Measurements from ENCODE around the gene SIPA1L3.

SIPA1L3 gene

GRCh38 chr19:38152461-38153379 lies 245.7 kb downstream of the SIPA1L3 start:
- H3K27me3 ChIP-seq (ENCODE audit: insufficient read depth, insufficient read length) = no peaks in the 10 kb centered on the region
- peaks cover 16% of the 10 kb centered on the region for H3K36me3 ChIP-seq (ENCODE audit: insufficient read depth, insufficient read length, low read length)
- TF ChIP-seq YY1 (IDR thresholded peaks at IDR 0.05; ENCODE audit: insufficient read depth, insufficient read length) (no peak), ZNF274 (IDR thresholded peaks at IDR 0.05; ENCODE audit: low read depth, low read length) (no peak), SUZ12 (IDR thresholded peaks at IDR 0.05; ENCODE audit: extremely low read depth, insufficient read depth, insufficient read length) (no peak)
- H3K4me1 ChIP-seq (ENCODE audit: insufficient read depth, insufficient read length) = no peaks in the 10 kb centered on the region
- no peak overlapping the region for H3K4me3 ChIP-seq (ENCODE audit: insufficient read length, low read depth)
- no peaks in the 10 kb centered on the region for H3K9me3 ChIP-seq (ENCODE audit: insufficient read depth, low read length)
- no peak overlapping the region for H3K9ac ChIP-seq (ENCODE audit: insufficient read length, low read depth)
- no peak for DNase-seq (ENCODE audit: low read depth, low spot score)

- Histone ChIP-seq H3K4me3 (ENCODE audit: insufficient read length, low read depth) (no peak overlapping the region), H3K4me1 (ENCODE audit: insufficient read depth, insufficient read length) (no peaks in the 10 kb centered on the region), H3K9ac (ENCODE audit: insufficient read length, low read depth) (no peak overlapping the region), H3K36me3 (ENCODE audit: insufficient read depth, insufficient read length, low read length) (peaks cover 25% of the 10 kb centered on the region), H3K27me3 (ENCODE audit: insufficient read depth, insufficient read length) (no peaks in the 10 kb centered on the region), H3K9me3 (ENCODE audit: insufficient read depth, low read length) (no peaks in the 10 kb centered on the region)
- no peak for DNase-seq (ENCODE audit: low read depth, low spot score)
- TF ChIP-seq ZNF274 (IDR thresholded peaks at IDR 0.05; ENCODE audit: low read depth, low read length) = no peak
- no peak for TF ChIP-seq SUZ12 (IDR thresholded peaks at IDR 0.05; ENCODE audit: extremely low read depth, insufficient read depth, insufficient read length)
- TF ChIP-seq YY1 (IDR thresholded peaks at IDR 0.05; ENCODE audit: insufficient read depth, insufficient read length) = no peak
Measured at GRCh38 chr19:38155453-38155852, 248.4 kb downstream of the SIPA1L3 start.

- DNase-seq (ENCODE audit: low read depth, low spot score) = no peak
- peaks cover 25% of the 10 kb centered on the region for H3K36me3 ChIP-seq (ENCODE audit: insufficient read depth, insufficient read length, low read length)
- H3K4me1 ChIP-seq (ENCODE audit: insufficient read depth, insufficient read length) = no peaks in the 10 kb centered on the region
- H3K9ac ChIP-seq (ENCODE audit: insufficient read length, low read depth) = no peak overlapping the region
- no peaks in the 10 kb centered on the region for H3K27me3 ChIP-seq (ENCODE audit: insufficient read depth, insufficient read length)
- H3K4me3 ChIP-seq (ENCODE audit: insufficient read length, low read depth) = no peak overlapping the region
- TF ChIP-seq SUZ12 (IDR thresholded peaks at IDR 0.05; ENCODE audit: extremely low read depth, insufficient read depth, insufficient read length) (no peak), YY1 (IDR thresholded peaks at IDR 0.05; ENCODE audit: insufficient read depth, insufficient read length) (no peak), ZNF274 (IDR thresholded peaks at IDR 0.05; ENCODE audit: low read depth, low read length) (no peak)
- H3K9me3 ChIP-seq (ENCODE audit: insufficient read depth, low read length) = peaks cover 11% of the 10 kb centered on the region; the same call in 1 of the 2 replicates
Measured at GRCh38 chr19:38158730-38159129, 251.7 kb downstream of the SIPA1L3 start.

- Histone ChIP-seq H3K9ac (ENCODE audit: insufficient read length, low read depth) (no peak overlapping the region), H3K4me1 (ENCODE audit: insufficient read depth, insufficient read length) (no peaks in the 10 kb centered on the region), H3K4me3 (ENCODE audit: insufficient read length, low read depth) (no peak overlapping the region), H3K9me3 (ENCODE audit: insufficient read depth, low read length) (peaks cover 11% of the 10 kb centered on the region; the same call in 1 of the 2 replicates), H3K27me3 (ENCODE audit: insufficient read depth, insufficient read length) (no peaks in the 10 kb centered on the region), H3K36me3 (ENCODE audit: insufficient read depth, insufficient read length, low read length) (peaks cover 33% of the 10 kb centered on the region)
- TF ChIP-seq YY1 (IDR thresholded peaks at IDR 0.05; ENCODE audit: insufficient read depth, insufficient read length) (no peak), SUZ12 (IDR thresholded peaks at IDR 0.05; ENCODE audit: extremely low read depth, insufficient read depth, insufficient read length) (no peak), ZNF274 (IDR thresholded peaks at IDR 0.05; ENCODE audit: low read depth, low read length) (no peak)
- no peak for DNase-seq (ENCODE audit: low read depth, low spot score)
Measured at GRCh38 chr19:38162094-38162493, 255.1 kb downstream of the SIPA1L3 start.

- H3K9ac ChIP-seq (ENCODE audit: insufficient read length, low read depth) = no peak overlapping the region
- no peaks in the 10 kb centered on the region for H3K27me3 ChIP-seq (ENCODE audit: insufficient read depth, insufficient read length)
- TF ChIP-seq SUZ12 (IDR thresholded peaks at IDR 0.05; ENCODE audit: extremely low read depth, insufficient read depth, insufficient read length) = no peak
- TF ChIP-seq ZNF274 (IDR thresholded peaks at IDR 0.05; ENCODE audit: low read depth, low read length) = no peak
- TF ChIP-seq YY1 (IDR thresholded peaks at IDR 0.05; ENCODE audit: insufficient read depth, insufficient read length) = no peak
- no peak overlapping the region for H3K4me3 ChIP-seq (ENCODE audit: insufficient read length, low read depth)
- no peak for DNase-seq (ENCODE audit: low read depth, low spot score)
- peaks cover 11% of the 10 kb centered on the region; the same call in 1 of the 2 replicates for H3K9me3 ChIP-seq (ENCODE audit: insufficient read depth, low read length)
- H3K36me3 ChIP-seq (ENCODE audit: insufficient read depth, insufficient read length, low read length) = peaks cover 35% of the 10 kb centered on the region
- H3K4me1 ChIP-seq (ENCODE audit: insufficient read depth, insufficient read length) = no peaks in the 10 kb centered on the region
Measured at GRCh38 chr19:38162632-38163031, 255.6 kb downstream of the SIPA1L3 start.

- Histone ChIP-seq H3K36me3 (ENCODE audit: insufficient read depth, insufficient read length, low read length) (peaks cover 35% of the 10 kb centered on the region), H3K4me1 (ENCODE audit: insufficient read depth, insufficient read length) (no peaks in the 10 kb centered on the region), H3K27me3 (ENCODE audit: insufficient read depth, insufficient read length) (no peaks in the 10 kb centered on the region), H3K9me3 (ENCODE audit: insufficient read depth, low read length) (peaks cover 11% of the 10 kb centered on the region; the same call in 1 of the 2 replicates), H3K4me3 (ENCODE audit: insufficient read length, low read depth) (no peak overlapping the region), H3K9ac (ENCODE audit: insufficient read length, low read depth) (no peak overlapping the region)
- TF ChIP-seq YY1 (IDR thresholded peaks at IDR 0.05; ENCODE audit: insufficient read depth, insufficient read length) (no peak), SUZ12 (IDR thresholded peaks at IDR 0.05; ENCODE audit: extremely low read depth, insufficient read depth, insufficient read length) (no peak), ZNF274 (IDR thresholded peaks at IDR 0.05; ENCODE audit: low read depth, low read length) (no peak)
- DNase-seq (ENCODE audit: low read depth, low spot score) = no peak
Measured at GRCh38 chr19:38163419-38164290, 256.6 kb downstream of the SIPA1L3 start.
